ENCODE results near the gene MAGI2.
A peak's percentile ranks its signal among the peaks of the same experiment; 100 is the strongest.

The MAGI2 gene

GRCh38 chr7:77979219-77979618, 1474.2 kb downstream of the MAGI2 start:
- H3K79me2 ChIP-seq (ENCODE audit: insufficient read depth, low read length): no peaks in the 10 kb centered on the region
- H3K4me2 ChIP-seq (ENCODE audit: low read depth, low read length, poor library complexity, severe bottlenecking): no peak overlapping the region
- no peaks in the 10 kb centered on the region for H3K9me2 ChIP-seq (replicated peaks; ENCODE audit: low read depth, low read length)
- H3K9ac ChIP-seq (ENCODE audit: low read depth, low read length, poor library complexity, severe bottlenecking): no peak overlapping the region
- no peaks in the 10 kb centered on the region for H3K36me3 ChIP-seq (ENCODE audit: insufficient read depth, low read length)
- H3K9me3 ChIP-seq (ENCODE audit: insufficient read depth, low read depth, low read length): no peaks in the 10 kb centered on the region
- no peak overlapping the region for H3K4me3 ChIP-seq (ENCODE audit: low read length, poor library complexity, severe bottlenecking)
- H3K4me1 ChIP-seq (ENCODE audit: insufficient read depth, low read length, poor library complexity, severe bottlenecking): peaks cover 6% of the 10 kb centered on the region
- H2AFZ ChIP-seq (ENCODE audit: low read length): no peak overlapping the region
- H3K27me3 ChIP-seq (ENCODE audit: insufficient read depth, low read length, poor library complexity, severe bottlenecking): no peaks in the 10 kb centered on the region
- no peaks in the 10 kb centered on the region for H4K20me1 ChIP-seq (ENCODE audit: insufficient read depth, low read length, poor library complexity, severe bottlenecking)
- no peaks in the 10 kb centered on the region for H3F3A ChIP-seq (ENCODE audit: low read depth)
- TF ChIP-seq EZH2phosphoT487 (IDR thresholded peaks at IDR 0.05; ENCODE audit: borderline replicate concordance) (no peak), CTCF (conservative IDR thresholded peaks at IDR 0.05; ENCODE audit: low read length) (no peak)

GRCh38 chr7:77975672-77976480, 1477.6 kb downstream of the MAGI2 start:
- Histone ChIP-seq H3F3A (ENCODE audit: low read depth) (no peaks in the 10 kb centered on the region), H2AFZ (ENCODE audit: low read length) (no peak overlapping the region), H4K20me1 (ENCODE audit: insufficient read depth, low read length, poor library complexity, severe bottlenecking) (no peaks in the 10 kb centered on the region), H3K9ac (ENCODE audit: low read depth, low read length, poor library complexity, severe bottlenecking) (no peak overlapping the region), H3K4me1 (ENCODE audit: insufficient read depth, low read length, poor library complexity, severe bottlenecking) (peaks cover 6% of the 10 kb centered on the region), H3K27me3 (ENCODE audit: insufficient read depth, low read length, poor library complexity, severe bottlenecking) (no peaks in the 10 kb centered on the region), H3K36me3 (ENCODE audit: insufficient read depth, low read length) (no peaks in the 10 kb centered on the region), H3K9me3 (ENCODE audit: insufficient read depth, low read depth, low read length) (no peaks in the 10 kb centered on the region), H3K79me2 (ENCODE audit: insufficient read depth, low read length) (no peaks in the 10 kb centered on the region), H3K4me3 (ENCODE audit: low read length, poor library complexity, severe bottlenecking) (no peak overlapping the region), H3K9me2 (replicated peaks; ENCODE audit: low read depth, low read length) (no peaks in the 10 kb centered on the region), H3K4me2 (ENCODE audit: low read depth, low read length, poor library complexity, severe bottlenecking) (peak overlapping the region; percentile 33)
- TF ChIP-seq CTCF (conservative IDR thresholded peaks at IDR 0.05; ENCODE audit: low read length) (no peak), EZH2phosphoT487 (IDR thresholded peaks at IDR 0.05; ENCODE audit: borderline replicate concordance) (no peak)

- H4K20me1 ChIP-seq (ENCODE audit: insufficient read depth, low read length, poor library complexity, severe bottlenecking): no peaks in the 10 kb centered on the region
These were observed 1481.7 kb downstream of the MAGI2 start for GRCh38 chr7:77971726-77972125.

More at GRCh38 chr7:77971726-77972125, 1481.7 kb downstream of the MAGI2 start:
- H3K9ac ChIP-seq (ENCODE audit: low read depth, low read length, poor library complexity, severe bottlenecking): no peak overlapping the region
- H3K9me2 ChIP-seq (replicated peaks; ENCODE audit: low read depth, low read length): no peaks in the 10 kb centered on the region
- H2AFZ ChIP-seq (ENCODE audit: low read length): no peak overlapping the region
- H3K36me3 ChIP-seq (ENCODE audit: insufficient read depth, low read length): no peaks in the 10 kb centered on the region
- H3K4me1 ChIP-seq (ENCODE audit: insufficient read depth, low read length, poor library complexity, severe bottlenecking): peaks cover 6% of the 10 kb centered on the region
- no peaks in the 10 kb centered on the region for H3K9me3 ChIP-seq (ENCODE audit: insufficient read depth, low read depth, low read length)
- TF ChIP-seq CTCF (conservative IDR thresholded peaks at IDR 0.05; ENCODE audit: low read length): no peak
- no peak for TF ChIP-seq EZH2phosphoT487 (IDR thresholded peaks at IDR 0.05; ENCODE audit: borderline replicate concordance)
- H3K27me3 ChIP-seq (ENCODE audit: insufficient read depth, low read length, poor library complexity, severe bottlenecking): no peaks in the 10 kb centered on the region
- H3K4me3 ChIP-seq (ENCODE audit: low read length, poor library complexity, severe bottlenecking): no peak overlapping the region
- H3F3A ChIP-seq (ENCODE audit: low read depth): no peaks in the 10 kb centered on the region
- no peak overlapping the region for H3K4me2 ChIP-seq (ENCODE audit: low read depth, low read length, poor library complexity, severe bottlenecking)
- H3K79me2 ChIP-seq (ENCODE audit: insufficient read depth, low read length): no peaks in the 10 kb centered on the region

Data from Loucy (cell line).